GM19328 (cell line): Measurements from ENCODE around the gene TIGD3.

Source experiments
- ATAC-seq: cut with Tn5 transposase; IDR thresholded peaks from one replicate; pipeline ENCODE4 v1.9.1; 2021; ENCODE audit warnings: mild to moderate bottlenecking, moderate library complexity; ENCODE audit not compliant: unreplicated experiment

TIGD3 gene

DNA sequence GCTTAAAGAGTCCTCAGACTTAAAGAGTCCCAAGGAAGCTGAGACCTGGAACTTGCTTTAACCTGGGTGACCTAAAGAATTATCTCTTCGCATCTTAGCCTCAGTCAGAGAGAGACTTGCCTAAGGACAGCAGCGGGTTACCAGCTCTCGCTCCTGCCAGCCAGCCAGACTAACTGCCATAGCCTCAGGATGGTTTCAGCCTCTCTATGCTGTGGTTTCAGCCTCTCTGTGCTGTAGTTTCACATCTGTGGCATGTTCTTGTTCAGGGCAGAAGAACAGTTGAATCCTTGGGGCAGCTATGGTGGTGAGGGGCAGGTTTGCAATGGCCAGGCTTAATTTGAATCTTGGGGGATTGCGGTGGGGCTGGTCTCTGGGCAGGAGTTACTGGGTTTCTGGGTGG lies 34.2 kb downstream of the TIGD3 start:
- ATAC-seq = no peak

DNA sequence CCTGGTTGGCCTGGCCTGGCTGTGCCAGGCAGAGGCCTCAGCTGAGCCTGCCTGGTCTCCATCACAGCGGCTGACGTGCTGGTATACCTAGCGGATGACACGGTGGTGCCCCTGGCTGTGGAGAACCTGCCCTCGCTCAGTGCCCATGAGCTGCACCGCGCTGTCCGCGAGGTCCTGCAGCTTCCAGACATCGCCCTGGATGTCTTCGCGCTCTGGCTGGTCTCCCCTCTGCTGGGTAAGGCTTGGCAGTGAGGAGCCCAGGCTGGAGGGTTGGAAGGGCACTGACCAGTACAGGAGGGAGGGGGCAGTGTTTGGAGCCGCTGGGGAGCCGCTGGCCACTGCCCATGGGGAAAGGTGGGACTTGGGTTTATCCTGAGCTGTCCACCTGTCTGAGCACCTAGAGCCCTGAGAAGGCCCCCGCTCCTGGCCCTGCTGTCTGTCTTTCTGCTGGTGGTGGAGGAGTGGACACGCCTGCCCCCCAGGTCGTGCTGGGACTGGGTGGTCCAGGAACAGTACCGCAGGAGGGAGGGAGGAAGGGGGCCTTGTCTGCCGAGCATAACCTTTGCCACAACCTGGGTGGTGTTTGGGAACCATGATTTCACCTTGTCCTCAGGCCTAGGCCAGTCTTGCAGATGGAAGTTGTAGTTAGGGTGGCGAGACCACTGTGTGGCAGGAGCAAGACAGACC lies 34.9 kb downstream of the TIGD3 start:
- ATAC-seq = no peak

DNA sequence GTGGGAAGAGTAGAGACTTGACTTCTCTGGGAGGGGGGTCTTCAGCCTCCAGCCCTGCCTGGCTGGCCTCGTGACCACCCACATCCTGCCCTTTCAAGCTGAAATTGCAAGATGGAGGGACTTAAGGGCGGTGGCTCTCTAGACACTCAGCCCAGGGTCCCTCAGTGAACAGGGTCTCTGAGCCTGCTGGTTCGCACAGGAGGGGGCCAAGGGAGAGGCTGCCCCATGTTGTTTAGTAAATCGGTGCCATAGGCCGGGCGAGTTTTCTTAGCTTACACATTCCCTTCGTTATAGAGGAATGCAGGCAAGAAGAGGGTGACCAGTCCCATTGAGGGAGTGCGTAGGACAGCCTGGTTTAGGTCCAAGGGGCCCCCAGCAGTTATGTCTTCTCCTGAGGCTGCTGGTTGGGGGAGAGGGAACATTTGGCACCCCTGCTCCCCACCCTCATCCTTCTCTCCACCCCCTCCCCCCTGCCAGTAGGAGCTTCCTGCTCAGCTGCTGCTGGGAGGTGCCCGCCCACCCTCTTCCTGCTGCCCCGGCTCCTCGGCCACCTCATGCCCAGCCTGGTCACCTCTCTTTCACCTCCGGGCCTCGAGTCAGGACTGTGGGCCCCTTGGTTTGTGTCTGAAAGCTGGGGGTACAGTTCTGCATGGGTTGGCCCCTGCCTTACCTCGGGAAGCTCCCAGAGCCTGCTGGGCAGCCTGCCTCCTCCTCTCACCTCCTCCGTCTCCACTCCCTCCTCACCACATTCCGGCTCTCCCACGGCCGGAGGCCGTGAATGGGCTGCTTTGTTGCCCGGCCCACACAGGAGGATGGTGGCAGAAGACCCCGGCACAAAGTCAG lies 35.8 kb downstream of the TIGD3 start:
- no peak for ATAC-seq

DNA sequence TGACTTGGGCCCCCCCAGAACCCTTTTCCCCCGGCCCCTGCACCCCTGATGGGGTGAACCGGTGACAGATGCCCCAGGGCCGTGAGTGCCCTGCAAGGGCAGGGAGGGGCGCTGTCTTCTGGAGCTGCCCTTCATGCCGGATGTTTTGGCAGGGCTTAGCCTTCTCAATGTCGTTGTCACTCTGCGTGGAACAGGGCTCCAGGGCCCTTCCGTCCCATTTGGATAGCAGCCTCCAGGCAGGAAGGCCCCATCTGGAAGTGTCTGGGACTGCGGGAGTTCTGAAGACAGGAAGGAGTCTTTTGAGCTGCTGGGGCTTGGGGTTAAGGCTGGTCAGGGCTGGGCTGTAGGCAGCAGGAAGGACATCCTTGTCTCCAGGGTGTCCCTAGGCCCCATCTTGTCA lies 36.4 kb downstream of the TIGD3 start:
- no peak for ATAC-seq

DNA sequence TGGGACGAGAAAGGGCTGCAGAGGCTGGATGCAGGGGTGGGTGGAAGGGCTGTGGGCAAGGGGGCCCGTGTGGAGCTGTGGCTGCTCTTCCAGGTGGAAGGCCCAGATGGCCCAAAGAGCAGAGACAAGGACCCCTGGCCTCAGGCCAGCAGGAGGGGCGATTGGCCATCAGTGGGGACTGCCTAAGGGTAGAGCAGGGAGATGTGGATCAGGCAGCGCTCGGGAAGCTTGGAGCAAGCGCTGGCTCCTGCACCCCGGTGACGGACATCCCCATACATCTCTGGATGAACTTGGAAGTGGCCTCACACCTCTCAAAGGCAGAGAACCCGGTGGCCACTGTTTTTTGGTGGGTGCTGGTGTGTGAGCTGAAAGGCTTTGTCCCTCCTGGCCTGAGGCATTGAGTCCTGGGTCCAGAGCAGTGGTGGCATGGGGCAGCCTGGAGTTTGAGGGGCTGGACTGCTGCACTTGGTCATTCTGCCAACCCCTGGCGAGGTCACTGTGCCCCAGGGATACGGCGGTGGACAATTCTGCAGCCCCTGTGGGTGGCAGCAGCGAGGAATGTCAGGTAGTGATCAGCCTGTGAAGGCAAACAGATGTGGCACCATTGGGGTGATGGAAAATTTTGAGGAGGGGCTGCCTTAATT lies 37.8 kb downstream of the TIGD3 start:
- ATAC-seq = no peak

DNA sequence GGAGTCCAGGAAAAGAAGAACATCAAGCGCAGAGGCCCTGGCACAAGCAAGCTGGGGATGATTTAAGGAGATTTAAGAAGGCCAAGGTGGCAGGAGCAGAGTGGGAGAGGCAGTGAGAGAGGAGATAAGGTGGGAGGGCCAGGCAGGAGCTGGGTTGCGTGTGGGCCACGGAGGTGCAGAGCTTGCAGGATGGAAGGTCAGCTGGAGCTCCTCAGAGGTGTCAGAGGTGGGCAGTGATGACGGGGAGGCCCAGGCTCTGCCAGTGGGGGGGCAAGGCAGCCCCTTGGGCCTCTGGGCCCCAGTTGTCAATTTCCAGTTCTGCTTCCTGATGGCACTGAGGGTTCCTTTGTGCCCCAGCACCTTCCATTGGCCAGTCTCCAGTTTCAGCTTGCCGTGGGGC lies 38.3 kb downstream of the TIGD3 start:
- no peak for ATAC-seq

DNA sequence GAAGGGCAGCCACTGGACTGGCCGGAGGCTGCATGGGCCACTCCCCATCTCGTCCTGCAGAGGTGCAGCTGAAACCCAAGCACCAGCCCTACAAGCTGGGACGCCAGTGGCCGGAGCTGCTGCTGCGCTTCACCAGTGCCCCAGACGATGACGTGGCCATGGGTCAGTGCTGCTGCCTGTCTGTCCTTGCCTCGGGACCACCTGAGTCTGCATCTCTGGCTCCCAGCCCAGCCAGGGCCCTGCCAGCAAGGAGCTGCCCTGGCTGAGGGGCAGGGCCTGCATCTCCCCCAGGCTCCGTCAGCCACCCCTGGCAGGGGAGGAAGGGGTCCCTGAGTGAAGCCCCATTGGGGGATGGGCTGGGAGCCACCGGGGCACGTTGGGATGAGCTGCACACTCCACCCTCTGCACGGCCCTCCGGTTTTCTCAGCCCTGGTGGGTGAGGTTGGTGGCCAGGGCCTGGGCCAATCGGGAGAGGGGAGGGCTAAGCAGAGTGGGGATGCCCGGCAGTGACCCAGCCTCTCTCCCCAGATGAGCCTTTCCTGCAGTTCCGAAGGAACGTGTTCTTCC lies 39.0 kb downstream of the TIGD3 start:
- no peak for ATAC-seq

DNA sequence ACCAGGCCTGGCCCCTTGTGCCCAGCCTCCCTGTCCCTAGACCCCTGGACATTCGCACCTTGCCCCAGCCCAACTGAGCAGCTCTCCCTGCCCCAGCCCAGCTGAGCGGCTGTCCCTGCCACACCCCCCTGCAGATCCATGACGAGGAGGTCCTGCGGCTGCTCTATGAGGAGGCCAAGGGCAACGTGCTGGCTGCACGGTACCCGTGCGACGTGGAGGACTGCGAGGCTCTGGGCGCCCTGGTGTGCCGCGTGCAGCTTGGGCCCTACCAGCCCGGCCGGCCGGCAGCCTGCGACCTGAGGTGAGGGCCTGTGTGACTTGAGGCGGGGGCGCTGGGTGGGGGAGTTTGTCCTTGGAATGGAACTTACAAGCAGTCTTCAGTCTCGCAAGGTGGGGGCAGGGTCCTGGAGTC lies 39.6 kb downstream of the TIGD3 start:
- no peak for ATAC-seq

DNA sequence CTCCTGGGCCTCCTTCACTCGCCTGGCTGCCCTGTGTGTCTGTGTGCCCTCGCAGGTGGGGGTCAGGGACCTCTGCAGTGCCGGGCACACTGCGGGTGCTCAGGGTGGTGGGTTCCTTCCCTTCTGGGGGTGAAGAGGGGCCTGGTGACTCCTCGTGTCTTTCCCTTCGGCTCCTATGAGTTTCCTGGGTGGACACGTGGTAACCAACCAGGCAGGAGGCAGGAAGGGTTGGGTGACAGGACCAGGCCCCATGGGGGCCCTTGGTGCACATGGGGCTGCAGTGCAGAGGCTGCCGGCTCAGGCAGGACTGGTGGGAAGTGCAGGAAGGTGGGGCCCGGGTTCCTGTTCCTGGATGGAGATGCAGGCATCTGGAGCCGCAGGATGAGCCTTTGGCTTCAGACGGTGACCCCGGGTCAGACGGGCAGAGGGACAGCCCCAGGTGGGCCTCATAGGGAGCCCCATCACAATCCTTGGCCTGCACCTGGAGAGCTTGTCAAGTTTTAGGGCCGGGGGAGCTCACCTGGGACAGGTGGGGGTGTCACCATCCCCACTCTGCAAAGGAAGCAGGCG lies 41.5 kb downstream of the TIGD3 start:
- no peak for ATAC-seq

DNA sequence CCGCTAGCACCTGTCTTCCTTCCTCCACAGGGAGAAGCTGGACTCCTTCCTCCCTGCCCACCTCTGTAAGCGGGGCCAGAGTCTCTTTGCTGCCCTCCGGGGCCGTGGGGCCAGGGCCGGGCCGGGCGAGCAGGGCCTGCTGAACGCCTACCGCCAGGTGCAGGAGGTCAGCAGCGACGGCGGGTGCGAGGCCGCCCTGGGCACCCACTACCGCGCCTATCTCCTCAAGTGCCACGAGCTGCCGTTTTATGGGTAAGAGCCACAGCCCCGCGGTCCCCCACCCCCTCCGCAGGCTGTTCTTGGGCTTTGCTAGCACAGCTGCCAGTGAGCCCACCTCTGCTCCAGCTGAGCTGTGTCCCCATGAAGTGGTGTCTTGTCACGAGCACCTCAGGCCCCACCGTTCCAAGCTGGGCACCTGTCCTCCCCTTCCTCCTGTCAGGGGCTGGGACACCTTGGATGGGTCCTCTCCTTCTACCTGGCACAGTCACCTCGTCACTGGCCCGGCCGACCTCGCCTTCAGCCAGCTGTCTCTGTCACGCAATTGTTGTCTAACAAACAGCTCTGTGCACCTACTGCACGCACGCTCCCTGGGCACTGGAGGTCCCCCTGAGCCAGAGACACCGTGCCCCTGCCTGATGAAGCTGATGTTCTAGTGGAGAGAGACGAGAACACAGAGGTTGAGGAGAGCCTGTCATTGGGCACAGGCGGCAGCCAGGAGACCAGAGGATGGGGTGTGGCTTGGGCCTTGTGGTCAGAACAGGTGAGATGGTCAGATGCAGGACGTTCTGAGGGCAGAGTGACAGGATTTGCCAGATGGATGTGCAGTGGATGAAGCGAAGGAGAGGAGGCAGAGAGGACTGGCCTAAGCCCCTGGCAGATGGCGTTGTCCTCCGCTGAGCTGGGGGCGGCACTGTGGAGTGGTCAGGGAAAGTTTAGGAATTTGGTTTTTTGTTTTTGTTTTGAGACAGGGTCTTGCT lies 42.5 kb downstream of the TIGD3 start:
- ATAC-seq = no peak

DNA sequence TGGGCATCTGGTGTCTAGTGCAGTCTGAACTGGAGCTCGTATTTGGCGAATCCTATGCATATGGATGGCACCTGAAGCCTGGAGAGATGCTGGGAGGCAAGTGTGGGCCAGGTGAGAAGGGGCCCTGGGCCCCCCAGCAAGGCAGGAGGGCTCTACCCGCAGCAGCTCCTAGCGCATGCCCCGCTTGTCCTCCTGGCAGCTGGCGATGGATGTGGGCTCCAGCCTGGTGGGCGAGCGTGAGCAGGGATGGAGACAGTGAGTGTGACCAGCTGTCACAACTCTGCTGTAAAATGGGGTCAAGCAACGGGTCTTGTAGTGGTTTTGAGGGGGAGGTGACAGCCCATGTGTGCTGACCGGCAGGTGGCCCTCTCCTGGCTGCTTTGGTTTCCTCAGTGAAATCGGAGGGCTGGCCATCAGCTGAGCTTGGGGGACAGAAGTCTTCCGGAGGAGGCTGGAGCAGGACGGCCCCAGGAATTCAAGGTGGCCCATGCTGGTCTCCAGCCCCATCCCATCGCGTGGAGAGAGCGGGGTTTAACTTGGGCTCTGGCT lies 43.9 kb downstream of the TIGD3 start:
- ATAC-seq = no peak

DNA sequence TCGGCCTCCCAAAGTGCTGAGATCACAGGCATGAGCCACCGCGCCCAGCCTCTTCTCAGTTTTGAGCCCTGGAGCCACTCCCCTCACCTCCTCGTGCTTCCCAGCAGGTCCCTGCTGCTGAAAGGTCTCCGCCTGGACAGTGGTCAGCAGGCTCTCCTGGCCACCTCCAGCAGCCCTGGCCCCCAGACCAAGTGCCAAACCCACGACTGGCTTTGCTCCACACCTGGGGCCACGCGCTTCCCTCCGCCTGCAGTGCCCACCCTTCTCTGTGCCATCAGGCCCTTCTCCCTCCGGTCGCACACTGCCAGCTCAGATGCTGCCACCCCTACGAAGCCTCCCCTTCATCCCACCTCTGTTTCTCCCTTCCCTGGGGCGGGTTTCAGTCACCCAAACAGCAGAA lies 44.7 kb downstream of the TIGD3 start:
- no peak for ATAC-seq

DNA sequence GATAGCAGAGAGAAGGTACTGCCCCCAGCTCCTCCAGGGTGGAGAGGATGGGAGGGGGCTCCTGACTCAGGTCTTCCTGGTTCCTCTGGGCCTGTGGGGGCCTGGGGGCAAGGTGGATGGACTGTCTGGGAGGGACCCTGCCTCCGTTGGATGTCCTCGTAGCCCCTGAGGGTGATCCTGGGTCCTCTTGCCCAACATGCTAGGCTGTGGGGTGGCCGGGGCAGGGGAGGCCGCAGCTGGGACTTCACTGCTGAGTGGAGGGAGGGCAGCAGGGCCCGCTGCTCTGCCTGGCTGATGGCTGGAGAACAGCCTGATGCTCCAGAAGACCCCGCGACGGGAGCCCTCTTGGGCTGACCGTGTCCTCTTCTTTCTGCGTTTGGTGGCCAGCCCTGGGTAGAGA lies 45.3 kb downstream of the TIGD3 start:
- ATAC-seq = no peak

DNA sequence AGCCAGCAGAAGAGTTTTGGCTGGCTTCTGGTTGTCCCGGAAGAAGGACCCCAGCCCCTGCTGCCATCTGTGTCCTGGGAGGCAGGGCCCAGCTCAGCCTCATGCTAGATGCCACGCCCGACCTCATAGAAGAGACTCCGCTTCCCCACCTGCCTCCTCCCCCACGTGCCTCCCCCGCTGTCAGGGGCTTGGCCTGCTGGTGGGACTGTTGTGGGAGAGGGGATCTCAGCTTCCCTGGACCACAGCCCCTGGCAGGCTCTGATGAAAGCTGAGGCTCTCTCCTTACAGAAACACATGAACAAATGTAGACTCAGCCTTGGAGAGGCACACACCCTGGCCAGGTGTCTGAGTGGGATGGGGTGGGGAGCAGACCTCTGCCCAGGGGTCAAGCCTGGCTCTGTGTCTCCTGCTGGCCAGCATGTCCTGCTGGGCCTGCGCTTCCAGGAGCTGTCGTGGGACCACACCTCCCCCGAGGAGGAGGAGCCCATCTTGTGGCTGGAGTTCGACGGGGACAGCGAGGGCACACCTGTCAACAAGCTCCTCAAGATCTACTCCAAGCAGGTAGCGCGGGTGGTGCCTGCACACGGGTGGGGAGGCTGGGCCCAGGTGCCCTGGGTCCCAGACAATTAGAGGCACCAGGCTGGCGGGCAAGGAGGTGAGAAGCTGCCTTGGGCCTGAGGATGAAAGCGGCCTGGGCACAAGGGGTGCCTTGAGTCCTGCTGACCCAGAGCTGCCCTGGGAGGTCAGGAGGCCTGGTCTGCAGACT lies 45.9 kb downstream of the TIGD3 start:
- no peak for ATAC-seq

DNA sequence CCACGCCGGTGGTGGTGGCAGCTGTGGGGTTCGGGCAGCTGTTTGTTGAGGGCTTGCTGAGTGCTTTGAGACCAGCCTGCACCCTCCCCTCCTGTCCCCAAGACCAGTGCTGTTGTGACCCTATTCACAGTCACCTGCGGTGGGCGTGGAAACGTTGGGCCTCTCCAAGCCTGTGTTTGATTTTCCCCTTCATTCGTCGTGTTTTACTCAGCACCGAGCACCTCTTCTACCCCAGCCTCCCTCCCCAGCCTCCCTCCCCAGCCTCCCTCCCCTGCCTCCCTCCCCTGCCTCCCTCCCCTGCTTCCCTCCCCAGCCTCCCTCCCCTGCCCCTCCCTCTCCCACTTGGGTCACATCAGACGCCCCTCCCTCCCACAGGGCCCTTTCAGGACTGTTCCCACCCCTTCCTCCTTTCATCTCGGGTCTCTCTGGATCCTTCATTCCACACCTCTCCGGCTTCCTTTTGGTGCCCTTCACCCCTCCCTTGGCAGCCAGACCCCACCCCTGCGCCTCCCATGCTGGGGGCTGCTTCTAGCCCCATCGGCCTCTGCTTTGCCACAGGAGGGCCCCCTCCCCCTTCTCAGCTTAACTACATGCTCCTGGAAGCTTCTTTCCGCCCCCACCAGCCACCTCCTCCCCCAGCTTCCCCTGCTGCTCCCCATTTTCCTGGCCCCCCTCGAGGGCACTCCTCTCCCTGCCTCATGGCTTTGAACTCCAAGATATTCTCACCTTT lies 46.7 kb downstream of the TIGD3 start:
- no peak for ATAC-seq

DNA sequence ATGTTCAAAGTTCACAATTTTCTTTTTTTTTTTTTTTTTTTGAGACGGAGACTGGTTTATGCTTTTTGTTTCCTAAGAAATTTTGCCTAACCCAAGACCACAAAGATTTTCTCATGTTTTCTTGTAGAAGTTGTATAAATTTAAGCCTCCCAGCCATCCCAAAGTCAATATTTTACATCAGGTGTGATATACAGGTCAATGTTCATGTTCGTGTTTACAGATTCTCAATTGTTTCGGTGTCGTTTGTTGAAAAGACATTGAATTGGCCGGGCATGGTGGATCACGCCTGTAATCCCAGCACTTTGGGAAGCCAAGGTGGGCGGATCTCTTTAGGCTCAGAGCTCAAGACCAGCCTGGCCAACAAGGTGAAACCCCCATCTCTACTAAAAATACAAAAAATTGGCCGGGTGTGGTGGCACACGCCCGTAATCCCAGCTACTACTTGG lies 47.3 kb downstream of the TIGD3 start:
- ATAC-seq = no peak

DNA sequence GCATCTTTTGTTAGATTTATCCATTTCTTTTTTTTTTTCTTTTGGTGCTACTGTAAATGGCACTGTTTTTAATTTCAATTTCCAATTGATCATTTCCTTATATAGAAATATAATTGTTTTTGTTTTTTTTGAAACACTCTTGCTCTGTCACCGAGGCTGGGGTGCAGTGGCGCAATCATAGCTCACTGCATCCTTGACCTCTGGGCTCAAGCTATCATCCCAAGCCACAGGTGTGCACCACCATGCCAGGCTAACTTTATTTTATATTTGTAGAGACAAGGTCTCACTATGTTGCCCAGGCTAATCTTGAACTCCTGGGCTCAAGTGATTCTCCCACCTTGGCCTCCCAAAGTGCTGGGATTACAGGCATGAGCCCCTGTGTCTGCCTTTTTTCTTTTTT lies 48.2 kb downstream of the TIGD3 start:
- ATAC-seq = no peak

DNA sequence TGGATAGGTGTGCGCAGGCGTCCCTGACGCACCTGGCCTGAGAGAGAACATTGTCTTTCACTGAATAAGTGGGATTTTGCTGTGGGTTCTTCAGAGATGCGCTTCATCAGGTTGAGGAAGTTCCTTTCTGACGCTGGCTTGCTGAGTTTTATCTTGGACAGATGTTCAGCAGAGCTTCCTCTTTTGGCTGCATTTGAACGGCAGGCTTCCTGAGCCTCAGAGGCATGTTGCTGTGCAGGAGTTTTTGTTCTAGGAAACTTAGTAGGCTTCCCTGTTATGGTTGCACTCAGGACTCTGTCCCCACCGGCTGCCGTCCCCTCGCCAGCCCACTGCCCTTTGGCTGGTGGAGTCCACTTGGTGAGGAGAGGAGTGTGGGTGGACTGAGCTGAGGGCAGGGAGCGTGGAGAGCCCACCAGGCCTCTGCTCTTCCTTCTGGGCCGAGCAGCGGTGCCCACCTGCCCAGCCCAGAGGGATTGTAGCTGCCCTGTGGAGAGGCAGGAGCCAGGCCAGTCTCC lies 49.1 kb downstream of the TIGD3 start:
- no peak for ATAC-seq
